Tibial nerve (tissue), 4 donors: Measurements from ENCODE around the gene ACADS. TPM values are rescaled to one million over a fixed set of nuclear protein-coding genes. Genes with fewer than 3 reads are reported as not detected.

Source experiments
- DNase-seq, 2 donors: peaks; one replicate each; pipeline ENCODE4 v3.0.0-alpha.2; 2019; ENCODE audit warnings: low spot score in 2 of 2
- H3K27ac ChIP-seq, 4 donors: fragments of 200-600 bp; sonication (generic) in 3 of 4; one replicate each; pipeline ENCODE4 v1.5.1; 2017 to 2019; ENCODE audit warnings: mild to moderate bottlenecking in 1 of 4
- H3K27me3 ChIP-seq, 2 donors: fragments of 200-600 bp; sonication (generic) in 1 of 2; one replicate each; pipeline versions ENCODE4 v1.5.1 to v1.6.0; 2017 to 2019
- H3K36me3 ChIP-seq, 3 donors: fragments of 200-600 bp; sonication (generic); one replicate each; pipeline ENCODE4 v1.5.1; 2018 to 2019
- H3K4me1 ChIP-seq, 4 donors: fragments of 200-600 bp; sonication (generic) in 3 of 4; one replicate each; pipeline ENCODE4 v1.5.1; 2017 to 2019
- H3K4me3 ChIP-seq, 4 donors: fragments of 200-600 bp; sonication (generic) in 3 of 4; one replicate each; pipeline ENCODE4 v1.5.1; 2017 to 2019; ENCODE audit warnings: mild to moderate bottlenecking in 1 of 4, moderate library complexity in 1 of 4
- H3K9me3 ChIP-seq, 4 donors: fragments of 200-600 bp; sonication (generic) in 3 of 4; one replicate each; pipeline ENCODE4 v1.5.1; 2017 to 2019
- EP300 ChIP-seq, 2 donors: sonication (generic); formaldehyde crosslinking; IDR thresholded peaks; one replicate each; pipeline ENCODE4 v1.6.1; 2017; ENCODE audit warnings: antibody characterized with exemption in 2 of 2, mild to moderate bottlenecking in 1 of 2
- POLR2A ChIP-seq, 2 donors: fragments of 450-650 bp; IDR thresholded peaks; one replicate each; pipeline ENCODE4 v1.6.1; 2017; ENCODE audit warnings: antibody characterized with exemption in 2 of 2, mild to moderate bottlenecking in 2 of 2, moderate library complexity in 2 of 2
- WGBS, 2 donors: methylation state at CpG; one replicate each; pipeline ENCODE4 v1.1.5; 2018; 5-methylcytosine and 5-hydroxymethylcytosine counted together
- total RNA-seq, 4 donors: library from RNA; depleted of rRNA; stranded (reverse); fragments of >200 nt; gene quantifications; one replicate each; pipeline ENCODE4 v1.1.0, GENCODE V29; 2016
- TF ChIP-seq, protein P1 (sequence below), 5 experiments: fragments of 200-600 bp in 3 of 5; fragments of 450-650 bp in 2 of 5; sonication (generic) in 3 of 5; IDR thresholded peaks; one replicate each; pipeline ENCODE4 v1.5.1; 2016 to 2019; ENCODE audit warnings: antibody characterized with exemption in 5 of 5, mild to moderate bottlenecking in 3 of 5, moderate library complexity in 2 of 5

Gene ACADS
- total RNA-seq, 4 donors from 2014 or later: 24.7 to 53.4 (median 34.3) TPM

DNA sequence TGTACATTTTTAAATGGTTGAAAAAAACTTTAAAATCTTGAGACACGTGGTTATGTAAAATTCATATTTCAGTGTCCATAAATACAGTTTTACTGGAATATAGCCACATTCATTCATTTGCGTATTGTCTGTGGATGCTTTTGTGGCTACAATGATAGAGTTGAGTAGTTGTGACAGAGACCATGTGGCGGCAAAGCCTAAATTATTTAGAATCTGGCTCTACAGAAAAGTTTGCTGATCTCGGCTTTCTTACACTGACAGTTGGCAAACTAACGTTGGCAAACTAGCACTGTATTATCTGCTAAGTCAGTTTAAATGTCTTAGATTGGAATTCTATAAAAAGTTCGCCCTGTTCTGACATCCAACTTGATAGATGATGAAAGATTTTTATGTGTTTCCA, 13.0 kb upstream of the ACADS start:
- TF ChIP-seq EP300 (IDR thresholded peaks at IDR 0.05): no peak
- TF ChIP-seq POLR2A (IDR thresholded peaks at IDR 0.05): no peak
- TF ChIP-seq, protein P1, sequence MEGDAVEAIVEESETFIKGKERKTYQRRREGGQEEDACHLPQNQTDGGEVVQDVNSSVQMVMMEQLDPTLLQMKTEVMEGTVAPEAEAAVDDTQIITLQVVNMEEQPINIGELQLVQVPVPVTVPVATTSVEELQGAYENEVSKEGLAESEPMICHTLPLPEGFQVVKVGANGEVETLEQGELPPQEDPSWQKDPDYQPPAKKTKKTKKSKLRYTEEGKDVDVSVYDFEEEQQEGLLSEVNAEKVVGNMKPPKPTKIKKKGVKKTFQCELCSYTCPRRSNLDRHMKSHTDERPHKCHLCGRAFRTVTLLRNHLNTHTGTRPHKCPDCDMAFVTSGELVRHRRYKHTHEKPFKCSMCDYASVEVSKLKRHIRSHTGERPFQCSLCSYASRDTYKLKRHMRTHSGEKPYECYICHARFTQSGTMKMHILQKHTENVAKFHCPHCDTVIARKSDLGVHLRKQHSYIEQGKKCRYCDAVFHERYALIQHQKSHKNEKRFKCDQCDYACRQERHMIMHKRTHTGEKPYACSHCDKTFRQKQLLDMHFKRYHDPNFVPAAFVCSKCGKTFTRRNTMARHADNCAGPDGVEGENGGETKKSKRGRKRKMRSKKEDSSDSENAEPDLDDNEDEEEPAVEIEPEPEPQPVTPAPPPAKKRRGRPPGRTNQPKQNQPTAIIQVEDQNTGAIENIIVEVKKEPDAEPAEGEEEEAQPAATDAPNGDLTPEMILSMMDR (IDR thresholded peaks at IDR 0.05): no peak
- no peak for DNase-seq
- Histone ChIP-seq H3K36me3 (peaks cover 0 to 41% (median 0%) of the 10 kb centered on the region in 3 donors), H3K27me3 (no peaks in the 10 kb centered on the region), H3K4me3 (no peak overlapping the region), H3K9me3 (no peaks in the 10 kb centered on the region), H3K27ac (no peak overlapping the region), H3K4me1 (peaks cover 0 to 34% (median 17%) of the 10 kb centered on the region in 4 donors)
- WGBS, 2 donors: 61 to 63% methylated on average over 6 of the region's 6 CpGs

DNA sequence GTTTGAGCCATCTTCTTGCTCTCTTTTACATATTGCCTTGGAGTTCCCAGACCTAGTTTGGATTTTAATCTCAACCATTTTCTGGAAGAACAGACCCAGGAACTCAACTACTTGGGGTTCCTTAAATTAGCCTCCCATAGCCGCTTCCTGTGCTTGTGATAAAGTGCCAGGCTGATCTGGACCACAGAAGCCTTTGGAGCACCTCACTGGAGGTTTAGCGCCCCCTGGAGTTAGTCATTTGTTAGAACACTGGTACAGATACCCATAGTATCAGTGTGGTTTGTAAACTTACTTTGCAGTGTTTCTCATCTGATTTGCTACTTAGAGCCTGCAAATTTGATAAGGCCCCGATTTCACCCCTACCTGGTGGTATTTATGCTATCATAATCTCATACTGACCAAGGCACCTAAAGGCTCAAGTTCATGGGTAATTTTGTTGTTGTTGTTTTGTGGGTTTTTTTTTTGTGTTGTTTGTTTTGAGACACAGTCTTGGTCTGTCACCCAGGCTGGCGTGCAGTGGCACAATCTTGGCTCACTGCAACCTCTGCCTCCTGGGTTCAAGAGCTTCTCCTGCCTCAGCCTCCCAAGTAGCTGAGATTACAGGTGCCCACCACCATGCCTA, 11.7 kb upstream of the ACADS start:
- Histone ChIP-seq H3K36me3 (peaks cover 0 to 55% (median 5%) of the 10 kb centered on the region in 3 donors), H3K27ac (no peak overlapping the region), H3K9me3 (no peaks in the 10 kb centered on the region), H3K27me3 (no peaks in the 10 kb centered on the region), H3K4me3 (no peak overlapping the region), H3K4me1 (peaks cover 0 to 34% (median 17%) of the 10 kb centered on the region in 4 donors)
- peak; percentile 23 to 90 for DNase-seq
- 17 to 28% methylated on average over 4 of the region's 4 CpGs for WGBS, 2 donors
- TF ChIP-seq EP300 (IDR thresholded peaks at IDR 0.05) (no peak), POLR2A (IDR thresholded peaks at IDR 0.05) (no peak)
- TF ChIP-seq, protein P1 (IDR thresholded peaks at IDR 0.05): peak; percentile 70 to 81 (median 79)

DNA sequence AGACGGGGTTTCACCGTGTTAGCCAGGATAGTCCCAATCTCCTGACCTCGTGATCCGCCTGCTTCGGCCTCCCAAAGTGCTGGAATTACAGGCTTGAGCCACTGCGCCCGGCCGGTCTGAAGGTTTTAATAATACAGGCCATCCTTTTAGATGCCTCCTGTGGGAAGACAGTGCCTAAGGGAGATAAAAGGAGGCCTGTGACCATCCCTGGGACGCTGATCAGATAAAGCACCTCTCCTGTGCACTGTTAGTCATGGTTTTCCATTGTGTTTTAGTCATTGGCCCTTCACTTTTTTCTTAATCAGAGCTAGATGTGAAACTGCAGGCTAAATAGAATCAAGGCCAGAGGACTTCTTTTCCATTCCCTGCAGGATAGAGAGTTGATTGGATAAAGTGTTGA, 7.6 kb upstream of the ACADS start:
- Histone ChIP-seq H3K4me3 (no peak overlapping the region), H3K27ac (no peak overlapping the region), H3K36me3 (peaks cover 0 to 96% (median 5%) of the 10 kb centered on the region in 3 donors), H3K4me1 (peaks cover 0 to 8% (median 0%) of the 10 kb centered on the region in 4 donors), H3K27me3 (no peaks in the 10 kb centered on the region), H3K9me3 (no peaks in the 10 kb centered on the region)
- DNase-seq: no peak
- TF ChIP-seq POLR2A (IDR thresholded peaks at IDR 0.05) (no peak), EP300 (IDR thresholded peaks at IDR 0.05) (no peak)
- TF ChIP-seq, protein P1 (IDR thresholded peaks at IDR 0.05): no peak
- WGBS, 2 donors: 94 to 95% methylated on average over 9 of the region's 9 CpGs

DNA sequence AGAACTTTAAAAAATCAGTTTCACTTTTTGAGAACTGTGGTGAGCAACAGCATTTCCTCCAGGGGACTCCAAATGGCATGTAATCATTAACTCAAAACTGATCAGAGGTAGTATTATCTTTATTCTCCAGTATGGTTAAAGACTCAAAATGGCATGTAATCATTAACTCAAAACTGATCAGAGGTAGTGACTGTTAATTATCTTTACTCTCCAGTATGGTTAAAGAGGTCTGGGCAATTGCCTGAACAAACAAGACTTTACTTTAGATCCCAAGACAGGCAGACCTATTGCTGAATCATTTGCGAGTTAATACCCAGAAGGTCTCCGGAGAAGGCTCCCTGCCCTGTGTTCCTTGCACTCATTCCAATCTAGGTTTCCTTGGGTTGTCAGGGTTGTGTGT, 6.6 kb upstream of the ACADS start:
- Histone ChIP-seq H3K36me3 (peaks cover 0 to 99% (median 5%) of the 10 kb centered on the region in 3 donors), H3K4me1 (peaks cover 0 to under 1% (median 0%) of the 10 kb centered on the region in 4 donors), H3K9me3 (no peaks in the 10 kb centered on the region), H3K4me3 (no peak overlapping the region), H3K27me3 (no peaks in the 10 kb centered on the region), H3K27ac (no peak overlapping the region)
- 80 to 84% methylated on average over 2 of the region's 2 CpGs for WGBS, 2 donors
- TF ChIP-seq EP300 (IDR thresholded peaks at IDR 0.05) (no peak), POLR2A (IDR thresholded peaks at IDR 0.05) (no peak)
- no peak for DNase-seq

DNA sequence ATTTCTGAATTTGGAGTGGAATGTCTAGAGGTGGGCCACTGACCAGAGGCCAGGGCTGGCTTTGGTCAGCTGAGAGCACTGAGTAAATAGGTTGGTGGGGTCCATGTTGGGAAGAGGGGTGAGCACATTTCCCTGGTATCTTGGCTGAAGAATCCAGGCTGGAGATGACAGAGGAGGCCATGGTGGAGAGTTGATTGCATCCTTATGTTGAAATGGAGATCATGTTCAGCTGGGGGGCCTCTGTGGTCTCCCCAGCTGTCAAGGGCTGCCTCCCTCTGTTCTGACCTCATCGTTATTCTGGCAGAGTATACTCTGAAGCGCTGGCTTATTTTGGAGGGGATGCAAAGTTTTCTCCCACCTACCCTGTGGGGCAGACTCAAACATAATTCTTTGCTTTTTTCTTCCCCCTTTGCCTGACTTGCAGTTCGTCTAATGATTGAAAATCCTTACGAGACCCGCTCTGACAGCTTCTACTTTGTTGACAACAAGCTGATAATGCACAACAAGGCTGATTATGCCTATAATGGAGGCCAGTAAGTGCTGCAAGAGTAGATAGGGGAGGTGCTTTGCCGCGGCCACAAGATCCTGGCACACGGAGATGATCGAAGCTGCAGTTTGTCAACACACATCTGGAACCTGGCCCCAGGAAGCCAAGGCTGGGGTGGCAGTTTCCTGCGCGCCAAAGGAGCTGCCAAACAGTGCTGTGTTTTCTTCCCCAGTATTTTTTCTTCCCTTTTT, 6.0 kb upstream of the ACADS start:
- Histone ChIP-seq H3K27ac (peak overlapping the region in 1 of 4 donors; percentile 56), H3K36me3 (peaks cover 0 to 93% (median 5%) of the 10 kb centered on the region in 3 donors), H3K4me3 (no peak overlapping the region), H3K9me3 (no peaks in the 10 kb centered on the region), H3K27me3 (no peaks in the 10 kb centered on the region), H3K4me1 (peaks cover 0 to under 1% (median under 1%) of the 10 kb centered on the region in 4 donors)
- DNase-seq: no peak
- WGBS, 2 donors: 82 to 88% methylated on average over 11 of the region's 11 CpGs
- no peak for TF ChIP-seq EP300 (IDR thresholded peaks at IDR 0.05)
- TF ChIP-seq, protein P1 (IDR thresholded peaks at IDR 0.05): no peak
- no peak for TF ChIP-seq POLR2A (IDR thresholded peaks at IDR 0.05)
